OCI-LY3 (cell line): ENCODE measurements around the gene BOC.

Source experiments
- H2AFZ ChIP-seq: fragments of 200-600, 300-600 bp; shearing (Covaris generic); 2 replicates; pipeline ENCODE4 v1.6.0; 2014; ENCODE audit warnings: antibody characterized with exemption, low read depth, low read length
- H3K27ac ChIP-seq: fragments of 200-600, 300-600 bp; sonication (generic); 2 replicates; pipeline ENCODE4 v1.5.1; 2014; ENCODE audit warnings: mild to moderate bottlenecking, low read length, moderate library complexity, mixed read lengths
- H3K27me3 ChIP-seq: fragments of 200-600, 300-600 bp; sonication (generic); 2 replicates; pipeline ENCODE4 v1.6.1; 2014; ENCODE audit warnings: low read depth, low read length, mixed read lengths
- H3K36me3 ChIP-seq: fragments of 200-600, 300-600 bp; sonication (generic); replicated peaks from 2 replicates; pipeline ENCODE3; 2014; ENCODE audit warnings: low read depth, low read length, mixed read lengths
- H3K4me1 ChIP-seq: fragments of 300-600, 200-600 bp; sonication (generic); 2 replicates; pipeline ENCODE4 v1.6.1; 2014; ENCODE audit warnings: low read length, mixed read lengths
- H3K4me2 ChIP-seq: fragments of 200-600, 300-600 bp; sonication (generic); 2 replicates; pipeline ENCODE4 v1.6.1; 2014; ENCODE audit warnings: low read length, mixed read lengths
- H3K4me3 ChIP-seq: fragments of 300-600, 200-600 bp; sonication (generic); 2 replicates; pipeline ENCODE4 v1.5.1; 2014; ENCODE audit warnings: antibody characterized with exemption, mild to moderate bottlenecking, low read length, moderate library complexity
- H3K79me2 ChIP-seq: fragments of 300-600, 200-600 bp; shearing (Covaris generic); 2 replicates; pipeline ENCODE4 v1.6.1; 2014; ENCODE audit warnings: mild to moderate bottlenecking, low read length, mixed read lengths
- H3K9ac ChIP-seq: fragments of 300-600, 200-600 bp; shearing (Covaris generic); 2 replicates; pipeline ENCODE4 v1.6.0; 2014; ENCODE audit warnings: mild to moderate bottlenecking, low read length, moderate library complexity
- H3K9me3 ChIP-seq: fragments of 200-600, 300-600 bp; shearing (Covaris generic); 2 replicates; pipeline ENCODE4 v1.6.1; 2014; ENCODE audit warnings: low read length, mixed read lengths; ENCODE audit not compliant: insufficient read depth
- H4K20me1 ChIP-seq: fragments of 200-600, 300-600 bp; sonication (generic); 2 replicates; pipeline ENCODE4 v1.6.1; 2016; ENCODE audit warnings: low read length, mixed read lengths; ENCODE audit not compliant: insufficient read depth
- CTCF ChIP-seq: fragments of 200-600, 300-600 bp; sonication (generic); IDR thresholded peaks from 2 replicates; pipeline ENCODE4 v1.5.1; 2014; ENCODE audit warnings: antibody characterized with exemption, low read length, low read depth
- EZH2phosphoT487 ChIP-seq: fragments of 200-600 bp; shearing (Covaris generic); IDR thresholded peaks from 2 replicates; pipeline ENCODE4 v1.6.1; 2018; ENCODE audit warnings: antibody characterized with exemption, mixed run types, low read depth

The BOC gene

GRCh38 chr3:113253702-113254101 is 42.3 kb downstream of the BOC start:
- no peaks in the 10 kb centered on the region for H3K79me2 ChIP-seq
- H4K20me1 ChIP-seq: no peaks in the 10 kb centered on the region
- peaks cover 50% of the 10 kb centered on the region for H3K4me1 ChIP-seq
- H3K27me3 ChIP-seq: no peaks in the 10 kb centered on the region
- no peaks in the 10 kb centered on the region for H3K36me3 ChIP-seq
- H2AFZ ChIP-seq: no peak overlapping the region; the same call in 1 of the 2 replicates
- no peak for TF ChIP-seq CTCF
- no peak for TF ChIP-seq EZH2phosphoT487
- no peak overlapping the region for H3K27ac ChIP-seq
- no peaks in the 10 kb centered on the region for H3K9me3 ChIP-seq
- peak overlapping the region; percentile 62 for H3K4me2 ChIP-seq
- H3K9ac ChIP-seq: no peak overlapping the region
- no peak overlapping the region for H3K4me3 ChIP-seq

- Histone ChIP-seq H3K9ac (peak overlapping the region; percentile 24; the same call in 1 of the 2 replicates), H3K4me3 (peak overlapping the region; percentile 16; the same call in 1 of the 2 replicates), H3K79me2 (no peaks in the 10 kb centered on the region), H4K20me1 (no peaks in the 10 kb centered on the region), H3K27me3 (no peaks in the 10 kb centered on the region), H2AFZ (no peak overlapping the region; the same call in 1 of the 2 replicates), H3K4me1 (peaks cover 50% of the 10 kb centered on the region), H3K36me3 (no peaks in the 10 kb centered on the region), H3K4me2 (peak overlapping the region; percentile 62), H3K27ac (peak overlapping the region; percentile 54), H3K9me3 (no peaks in the 10 kb centered on the region)
- TF ChIP-seq CTCF: no peak
- no peak for TF ChIP-seq EZH2phosphoT487
Measured at GRCh38 chr3:113254171-113254947, 43.0 kb downstream of the BOC start.

- no peaks in the 10 kb centered on the region for H3K9me3 ChIP-seq
- TF ChIP-seq CTCF: no peak
- no peak for TF ChIP-seq EZH2phosphoT487
- H3K4me1 ChIP-seq: peaks cover 50% of the 10 kb centered on the region
- H4K20me1 ChIP-seq: no peaks in the 10 kb centered on the region
- H3K27ac ChIP-seq: peak overlapping the region; percentile 54
- no peaks in the 10 kb centered on the region for H3K36me3 ChIP-seq
- H3K27me3 ChIP-seq: no peaks in the 10 kb centered on the region
- H2AFZ ChIP-seq: no peak overlapping the region
- H3K9ac ChIP-seq: peak overlapping the region; percentile 24; the same call in 1 of the 2 replicates
- no peaks in the 10 kb centered on the region for H3K79me2 ChIP-seq
- H3K4me3 ChIP-seq: peak overlapping the region; percentile 16; the same call in 1 of the 2 replicates
- H3K4me2 ChIP-seq: peak overlapping the region; percentile 62
Measured at GRCh38 chr3:113255100-113255853, 43.9 kb downstream of the BOC start.
